Gastrocnemius medialis (tissue), 4 donors: ENCODE data around the gene RAB4A. TPM values are rescaled to one million over a fixed set of nuclear protein-coding genes. Genes with fewer than 3 reads are reported as not detected.
A peak's percentile ranks its signal among the peaks of the same experiment; 100 is the strongest.

Experiments
- ATAC-seq, 2 donors: fragments of 150-250 bp; one replicate each; pipeline ENCODE4 v1.9.1; 2016
- DNase-seq, 2 donors: peaks; one replicate each; pipeline ENCODE4 v3.0.0-alpha.2; 2019
- H3K27ac ChIP-seq, 4 donors: fragments of 200-600 bp; sonication (generic); 1 replicate in 1 of 4; 2 replicates in 3 of 4; pipeline ENCODE4 v1.5.1; 2016 to 2018; ENCODE audit warnings: mild to moderate bottlenecking in 2 of 4, moderate library complexity in 1 of 4
- H3K27me3 ChIP-seq, 3 donors: fragments of 200-600 bp; sonication (generic) in 2 of 3; 1 replicate in 1 of 3; 2 replicates in 2 of 3; pipeline versions ENCODE4 v1.5.1 to v1.6.0; 2016 to 2019; ENCODE audit warnings: mild to moderate bottlenecking in 1 of 3, moderate library complexity in 1 of 3
- H3K36me3 ChIP-seq, 2 donors: fragments of 200-600 bp; sonication (generic) in 1 of 2; one replicate each; pipeline ENCODE4 v1.5.1; 2017 to 2018
- H3K4me1 ChIP-seq, 2 donors: fragments of 200-600 bp; sonication (generic) in 1 of 2; one replicate each; pipeline ENCODE4 v1.5.1; 2016 to 2017; ENCODE audit warnings: mild to moderate bottlenecking in 2 of 2
- H3K4me3 ChIP-seq, 4 donors: fragments of 200-600 bp; sonication (generic) in 3 of 4; 1 replicate in 1 of 4; 2 replicates in 3 of 4; pipeline ENCODE4 v1.5.1; 2016 to 2019; ENCODE audit warnings: mild to moderate bottlenecking in 2 of 4
- H3K9me3 ChIP-seq, 3 donors: fragments of 200-600 bp; sonication (generic) in 2 of 3; 1 replicate in 1 of 3; 2 replicates in 2 of 3; pipeline ENCODE4 v1.5.1; 2016 to 2019
- POLR2A ChIP-seq, 2 donors: fragments of 450-650 bp; IDR thresholded peaks; one replicate each; pipeline ENCODE4 v1.6.1; 2017; ENCODE audit warnings: antibody characterized with exemption in 2 of 2, mild to moderate bottlenecking in 2 of 2, moderate library complexity in 2 of 2
- in situ Hi-C, 4 donors: fragments of 200-750 bp; cut with MboI; loops; one replicate each; pipeline versions ENCODE4 v1.15.0 to v1.8.0; 2017; ENCODE audit warnings: low sequenced_read_pairs in 4 of 4
- intact Hi-C: fragments of 100-400 bp; cut with DNase I; formaldehyde crosslinking; loops from one replicate; pipeline ENCODE4 v1.15.1; 2023; ENCODE audit warnings: low total_unique reads
- total RNA-seq, 4 donors: library from RNA; depleted of rRNA; stranded (reverse); fragments of >200 nt; gene quantifications; one replicate each; pipeline versions ENCODE4 v1.1.0 to v1.2.3, GENCODE V29; 2016
- TF ChIP-seq, protein P1 (sequence below), 5 experiments: fragments of 450-650 bp in 3 of 5; fragments of 200-600 bp in 2 of 5; sonication (generic) in 2 of 5; IDR thresholded peaks in 4 of 5; conservative IDR thresholded peaks in 1 of 5; 1 replicate in 4 of 5; 2 replicates in 1 of 5; pipeline ENCODE4 v1.5.1; 2016 to 2019; ENCODE audit warnings: antibody characterized with exemption in 5 of 5, mild to moderate bottlenecking in 3 of 5, moderate library complexity in 3 of 5

The RAB4A gene
- total RNA-seq, 4 donors from 2014 or later, result 21.1 to 48.1 (median 29.2) TPM

DNA sequence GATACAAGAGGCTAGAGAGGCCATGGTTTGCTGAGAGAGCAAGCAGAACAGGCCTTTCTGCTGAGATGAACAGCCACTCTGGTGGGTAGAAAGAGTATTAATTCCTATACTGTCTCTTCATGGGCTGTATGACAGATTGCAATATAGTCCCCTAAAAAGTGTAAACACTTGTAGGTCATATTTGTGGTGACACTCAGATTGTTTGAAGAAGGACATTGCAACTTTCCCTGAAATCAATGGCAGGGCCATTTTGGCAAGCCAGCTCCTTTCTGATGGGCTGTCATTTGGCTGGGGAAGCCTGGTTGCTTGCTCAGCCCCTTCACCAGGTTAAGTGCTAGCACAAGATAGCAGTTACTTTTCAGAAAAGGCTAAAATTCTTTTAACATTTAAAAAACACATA is 27.5 kb downstream of the RAB4A start:
- Histone ChIP-seq H3K4me1 (peaks cover 16 to 19% of the 10 kb centered on the region in 2 donors), H3K9me3 (no peaks in the 10 kb centered on the region), H3K36me3 (peaks cover 0 to 42% of the 10 kb centered on the region in 2 donors), H3K27ac (peak overlapping the region in 1 of 4 donors; percentile 15), H3K27me3 (no peaks in the 10 kb centered on the region), H3K4me3 (no peak overlapping the region)
- in situ Hi-C loops, result no loop called here
- intact Hi-C loops, result no loop called here
- TF ChIP-seq, protein P1, sequence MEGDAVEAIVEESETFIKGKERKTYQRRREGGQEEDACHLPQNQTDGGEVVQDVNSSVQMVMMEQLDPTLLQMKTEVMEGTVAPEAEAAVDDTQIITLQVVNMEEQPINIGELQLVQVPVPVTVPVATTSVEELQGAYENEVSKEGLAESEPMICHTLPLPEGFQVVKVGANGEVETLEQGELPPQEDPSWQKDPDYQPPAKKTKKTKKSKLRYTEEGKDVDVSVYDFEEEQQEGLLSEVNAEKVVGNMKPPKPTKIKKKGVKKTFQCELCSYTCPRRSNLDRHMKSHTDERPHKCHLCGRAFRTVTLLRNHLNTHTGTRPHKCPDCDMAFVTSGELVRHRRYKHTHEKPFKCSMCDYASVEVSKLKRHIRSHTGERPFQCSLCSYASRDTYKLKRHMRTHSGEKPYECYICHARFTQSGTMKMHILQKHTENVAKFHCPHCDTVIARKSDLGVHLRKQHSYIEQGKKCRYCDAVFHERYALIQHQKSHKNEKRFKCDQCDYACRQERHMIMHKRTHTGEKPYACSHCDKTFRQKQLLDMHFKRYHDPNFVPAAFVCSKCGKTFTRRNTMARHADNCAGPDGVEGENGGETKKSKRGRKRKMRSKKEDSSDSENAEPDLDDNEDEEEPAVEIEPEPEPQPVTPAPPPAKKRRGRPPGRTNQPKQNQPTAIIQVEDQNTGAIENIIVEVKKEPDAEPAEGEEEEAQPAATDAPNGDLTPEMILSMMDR (IDR thresholded peaks at IDR 0.05 in 4 of 5, conservative IDR thresholded peaks at IDR 0.05 in 1 of 5), result no peak
- no peak for TF ChIP-seq POLR2A (IDR thresholded peaks at IDR 0.05)
- DNase-seq (no peak), ATAC-seq (no peak)

- Histone ChIP-seq H3K27me3 (no peaks in the 10 kb centered on the region), H3K36me3 (peaks cover 0 to 46% of the 10 kb centered on the region in 2 donors), H3K4me1 (peaks cover 16 to 19% of the 10 kb centered on the region in 2 donors), H3K9me3 (no peaks in the 10 kb centered on the region), H3K4me3 (no peak overlapping the region), H3K27ac (no peak overlapping the region)
- DNase-seq (no peak), ATAC-seq (no peak)
- intact Hi-C loops (no loop called here), in situ Hi-C loops (no loop called here)
- TF ChIP-seq POLR2A (IDR thresholded peaks at IDR 0.05), result no peak
- TF ChIP-seq, protein P1 (IDR thresholded peaks at IDR 0.05 in 4 of 5, conservative IDR thresholded peaks at IDR 0.05 in 1 of 5), result no peak
These were observed 28.1 kb downstream of the RAB4A start for GRCh38 chr1:229298887-229299503.

- DNase-seq (no peak), ATAC-seq (no peak)
- no peaks in the 10 kb centered on the region for H3K9me3 ChIP-seq
- H3K4me1 ChIP-seq, result peaks cover 16 to 19% of the 10 kb centered on the region in 2 donors
- H3K27ac ChIP-seq, result no peak overlapping the region
- TF ChIP-seq, protein P1 (IDR thresholded peaks at IDR 0.05 in 4 of 5, conservative IDR thresholded peaks at IDR 0.05 in 1 of 5), result no peak
- TF ChIP-seq POLR2A (IDR thresholded peaks at IDR 0.05), result no peak
- peaks cover 0 to 56% of the 10 kb centered on the region in 2 donors for H3K36me3 ChIP-seq
- no peaks in the 10 kb centered on the region for H3K27me3 ChIP-seq
- no peak overlapping the region for H3K4me3 ChIP-seq
- intact Hi-C loops, result no loop called here
- in situ Hi-C loops, result no loop called here
These were observed 29.3 kb downstream of the RAB4A start for GRCh38 chr1:229300099-229300757.

- intact Hi-C loops, result no loop called here
- Histone ChIP-seq H3K9me3 (no peaks in the 10 kb centered on the region), H3K4me3 (no peak overlapping the region), H3K36me3 (peaks cover 0 to 58% of the 10 kb centered on the region in 2 donors), H3K27me3 (no peaks in the 10 kb centered on the region), H3K27ac (no peak overlapping the region), H3K4me1 (no peaks in the 10 kb centered on the region)
- in situ Hi-C loops, result no loop called here
- ATAC-seq, result no peak
- DNase-seq, result no peak
- TF ChIP-seq, protein P1 (IDR thresholded peaks at IDR 0.05 in 4 of 5, conservative IDR thresholded peaks at IDR 0.05 in 1 of 5), result no peak
- TF ChIP-seq POLR2A (IDR thresholded peaks at IDR 0.05), result no peak
These were observed 31.8 kb downstream of the RAB4A start for GRCh38 chr1:229302740-229303139.
